NCI-H345 treated with DMSO at 0.1 percent for 48 hours (cell line): ENCODE measurements around the gene KCNK10.

Experiments
- DNase-seq: peaks from one replicate; lab custom pipeline; 2025; ENCODE audit not compliant: unreplicated experiment; lab: John Stamatoyannopoulos, UW

KCNK10 gene

DNA sequence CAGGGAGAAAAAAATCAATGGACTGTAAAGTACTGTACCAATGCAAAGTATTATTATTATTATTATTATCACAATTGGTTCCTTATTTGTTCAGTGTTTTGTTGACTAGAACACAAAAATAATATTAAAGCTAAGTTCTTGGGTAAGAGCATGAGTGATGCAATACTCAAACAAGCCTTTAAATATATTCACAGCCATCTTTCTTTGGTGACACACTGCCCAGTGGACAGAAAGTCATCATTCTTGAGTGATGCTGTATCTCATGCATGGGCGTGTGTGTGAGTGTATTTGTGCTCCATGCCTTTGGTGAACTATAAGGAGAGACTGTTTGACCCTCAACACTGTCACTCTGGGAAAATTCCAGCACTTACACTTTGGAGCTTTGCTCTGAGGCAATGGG is 93.6 kb downstream of the KCNK10 start:
- DNase-seq, result no peak

- no peak for DNase-seq
Measured at GRCh38 chr14:88228522-88229236, 94.4 kb downstream of the KCNK10 start.

DNA sequence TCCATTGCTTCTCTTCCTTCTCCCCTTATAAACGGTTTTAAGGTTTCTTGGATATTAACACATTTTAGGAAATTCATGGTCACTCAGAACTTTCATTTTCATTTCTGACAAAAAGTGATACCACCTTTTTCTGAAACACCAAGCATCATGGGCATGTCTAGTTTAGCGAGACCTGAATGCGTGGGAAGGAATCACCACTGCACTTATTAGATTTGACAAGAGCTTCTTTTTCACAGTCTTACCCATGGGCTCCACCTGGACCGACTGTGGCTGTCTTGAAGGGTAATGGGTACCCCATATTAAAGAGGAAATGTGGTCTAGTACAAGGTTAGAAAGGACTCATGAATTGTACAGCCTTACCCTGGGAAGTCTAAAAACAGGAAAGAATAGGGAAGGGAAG is 95.4 kb downstream of the KCNK10 start:
- no peak for DNase-seq

GRCh38 chr14:88225721-88226120 is 97.3 kb downstream of the KCNK10 start:
- DNase-seq, result no peak

DNA sequence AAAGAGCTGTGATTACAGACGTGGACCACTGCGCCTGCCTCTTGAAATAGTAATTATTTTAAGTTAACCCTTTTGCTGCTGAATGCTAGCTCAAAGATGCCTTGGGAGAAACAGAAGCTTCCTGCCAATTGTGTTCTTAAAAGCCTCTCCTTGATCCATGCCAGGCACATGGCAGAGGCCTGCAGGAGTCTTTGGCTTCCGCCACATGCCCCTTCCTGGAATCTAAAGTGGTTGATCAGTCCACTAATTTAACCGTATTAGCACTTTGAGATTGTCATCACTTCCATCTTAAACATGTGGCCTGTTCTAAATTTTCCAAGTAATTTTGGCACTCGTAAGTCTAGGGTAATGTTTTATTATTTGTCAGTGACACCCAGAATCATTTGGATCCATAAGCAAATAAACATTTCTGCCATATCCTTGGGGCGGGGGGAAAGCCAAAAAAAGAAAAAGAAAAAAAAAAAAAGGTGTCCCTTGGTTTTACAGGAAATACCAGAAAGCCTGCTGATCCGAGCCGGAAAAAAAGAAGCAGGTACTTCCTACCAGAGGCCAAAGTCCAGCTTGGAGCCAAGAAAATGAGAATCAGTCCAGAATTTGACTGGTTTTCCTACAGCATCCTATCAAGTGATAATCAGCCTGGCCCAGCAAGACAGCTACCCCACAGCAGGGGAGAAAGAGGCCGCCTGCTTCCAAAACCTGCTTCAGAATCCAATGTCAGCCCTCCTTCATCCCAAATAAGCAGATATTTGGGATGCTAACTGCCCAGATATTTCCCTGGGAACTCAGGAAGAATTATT is 104.8 kb downstream of the KCNK10 start:
- DNase-seq, result no peak

DNA sequence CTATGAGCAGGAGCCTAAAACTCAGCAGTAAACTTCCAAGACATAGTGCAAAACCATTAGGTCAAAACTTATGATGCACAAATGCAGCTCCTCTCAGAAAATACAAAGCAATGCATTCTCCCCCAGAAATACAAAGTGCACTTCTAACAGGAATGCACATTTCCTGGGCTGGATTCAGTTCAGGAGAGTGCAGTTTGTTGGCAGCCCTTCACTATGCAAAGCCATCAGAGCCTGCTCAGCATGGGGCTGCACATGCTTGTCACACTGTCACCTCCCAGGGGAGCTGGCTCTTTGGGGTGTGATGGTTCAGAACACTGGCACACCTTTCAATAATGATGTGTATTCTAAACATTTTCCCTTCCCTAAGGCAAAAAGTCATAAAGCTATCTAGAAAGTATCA is 110.4 kb downstream of the KCNK10 start:
- peak; percentile 77 for DNase-seq

DNA sequence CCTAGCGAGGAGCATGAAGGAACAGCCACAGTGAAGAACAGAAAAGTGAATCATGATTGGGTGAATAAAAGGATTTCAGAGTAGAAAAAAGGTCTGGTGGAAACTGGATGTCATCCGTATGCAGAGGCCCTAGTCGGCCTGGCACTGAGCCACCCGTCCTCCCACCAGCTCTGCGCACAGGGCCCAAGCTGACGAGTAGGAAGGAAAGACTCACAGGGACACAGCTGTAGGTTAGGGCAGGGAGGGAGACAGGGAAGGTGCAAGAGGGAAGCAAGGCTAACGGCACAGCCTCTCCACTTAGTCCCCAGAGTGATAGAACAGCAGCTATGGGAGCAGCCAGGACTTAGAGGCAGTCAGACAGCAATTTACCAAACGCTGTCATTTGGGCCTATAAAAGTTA is 112.6 kb downstream of the KCNK10 start:
- no peak for DNase-seq

DNA sequence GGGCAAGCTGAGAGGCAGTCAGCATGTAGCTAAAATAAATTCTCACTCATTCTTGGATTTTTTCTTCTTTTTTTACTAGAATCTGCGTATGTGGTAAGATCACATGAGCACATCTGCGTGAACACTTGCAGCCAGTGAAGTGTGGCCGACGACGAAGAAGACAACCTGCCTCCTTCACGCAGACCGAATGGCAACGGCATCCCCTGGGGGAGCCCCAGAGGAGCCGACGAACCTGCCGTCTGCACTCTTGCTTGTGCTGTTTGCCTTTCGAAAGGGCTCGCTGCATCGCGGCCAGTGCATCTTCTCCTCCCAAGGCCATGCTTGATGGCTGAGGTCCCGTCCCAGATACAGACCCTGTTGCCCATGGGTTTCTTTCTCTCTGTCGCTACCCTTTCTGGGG is 113.8 kb downstream of the KCNK10 start:
- no peak for DNase-seq

GRCh38 chr14:88208858-88209257 is 114.2 kb downstream of the KCNK10 start:
- no peak for DNase-seq

DNA sequence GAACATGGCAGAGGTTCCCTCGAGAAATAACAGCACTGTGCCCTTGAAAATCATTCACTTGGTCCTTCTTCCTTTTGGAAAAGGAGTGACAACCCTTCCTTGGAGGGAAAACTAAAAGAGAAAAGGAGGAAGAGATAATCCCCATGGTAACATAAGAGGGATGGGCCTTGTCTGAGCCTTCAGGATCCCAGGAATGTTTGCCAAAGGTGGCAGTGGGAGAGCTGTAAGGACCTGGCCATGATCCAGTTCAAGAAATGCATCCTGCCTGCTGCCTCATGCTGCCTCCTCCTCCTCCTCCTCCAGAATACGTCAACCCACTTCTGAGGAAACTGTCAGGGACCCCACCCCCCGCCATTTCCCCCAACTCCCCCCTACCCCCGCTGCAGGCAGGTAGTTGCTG is 118.8 kb downstream of the KCNK10 start:
- DNase-seq, result no peak

- DNase-seq, result no peak
Measured at GRCh38 chr14:88203291-88203690, 119.8 kb downstream of the KCNK10 start.

- no peak for DNase-seq
Measured at GRCh38 chr14:88202286-88202685, 120.8 kb downstream of the KCNK10 start.

DNA sequence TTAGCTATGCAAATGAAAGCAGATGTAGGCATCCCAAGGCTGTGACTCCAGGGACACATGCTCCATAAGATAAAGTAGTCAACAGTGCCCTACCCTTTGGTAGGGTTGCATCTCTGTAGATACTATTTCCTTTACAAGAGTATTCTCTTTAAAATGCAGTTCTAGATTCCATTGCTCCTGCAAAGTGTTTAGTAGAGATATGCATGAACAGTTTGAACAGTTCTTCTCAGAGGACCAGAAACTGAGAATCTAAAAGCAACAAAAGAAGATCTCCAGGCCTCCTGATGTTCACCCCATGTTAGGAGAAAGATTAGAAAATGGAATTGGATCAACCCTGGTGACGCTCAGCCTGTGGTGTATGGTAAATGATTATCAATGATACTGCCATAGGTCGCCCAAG is 121.2 kb downstream of the KCNK10 start:
- no peak for DNase-seq

- DNase-seq, result no peak
Measured at GRCh38 chr14:88199882-88200281, 123.2 kb downstream of the KCNK10 start.

DNA sequence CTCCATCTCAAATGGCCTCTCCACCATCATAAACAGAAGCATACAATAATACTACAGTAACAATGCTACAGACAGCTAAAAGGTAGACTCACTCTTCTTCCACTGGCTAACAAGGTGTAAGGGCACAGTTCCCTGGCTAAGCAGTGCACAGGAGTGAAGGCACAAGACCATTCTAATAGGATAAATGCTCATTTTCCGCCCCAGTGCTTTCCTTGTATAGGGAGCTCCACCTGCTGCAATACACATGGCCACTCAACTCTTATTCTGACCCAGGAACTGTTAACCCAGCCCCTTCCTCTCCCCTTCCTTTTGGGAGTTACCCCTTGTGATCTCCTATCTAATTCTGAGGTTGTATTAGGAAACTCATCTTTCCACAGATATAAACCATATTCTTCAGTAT is 124.6 kb downstream of the KCNK10 start:
- DNase-seq, result peak; percentile 95

DNA sequence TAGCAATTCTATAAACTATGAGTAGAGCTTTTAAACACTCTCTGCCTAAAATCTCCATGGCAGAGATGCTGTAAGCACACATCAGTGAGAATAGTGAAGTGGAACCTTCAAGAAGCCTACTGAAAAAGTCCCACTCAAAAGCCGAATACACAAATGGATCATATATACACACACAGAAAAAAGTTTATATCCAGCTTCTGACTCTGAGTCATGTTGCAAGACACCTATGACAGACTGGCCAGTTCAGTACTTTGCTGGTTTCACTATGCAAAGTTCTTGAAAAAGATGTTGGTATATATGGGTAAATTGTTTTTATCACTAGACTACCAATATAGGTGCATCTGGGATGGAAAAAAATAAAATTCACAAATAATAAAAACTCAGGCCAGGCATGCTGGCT is 126.1 kb downstream of the KCNK10 start:
- no peak for DNase-seq

DNA sequence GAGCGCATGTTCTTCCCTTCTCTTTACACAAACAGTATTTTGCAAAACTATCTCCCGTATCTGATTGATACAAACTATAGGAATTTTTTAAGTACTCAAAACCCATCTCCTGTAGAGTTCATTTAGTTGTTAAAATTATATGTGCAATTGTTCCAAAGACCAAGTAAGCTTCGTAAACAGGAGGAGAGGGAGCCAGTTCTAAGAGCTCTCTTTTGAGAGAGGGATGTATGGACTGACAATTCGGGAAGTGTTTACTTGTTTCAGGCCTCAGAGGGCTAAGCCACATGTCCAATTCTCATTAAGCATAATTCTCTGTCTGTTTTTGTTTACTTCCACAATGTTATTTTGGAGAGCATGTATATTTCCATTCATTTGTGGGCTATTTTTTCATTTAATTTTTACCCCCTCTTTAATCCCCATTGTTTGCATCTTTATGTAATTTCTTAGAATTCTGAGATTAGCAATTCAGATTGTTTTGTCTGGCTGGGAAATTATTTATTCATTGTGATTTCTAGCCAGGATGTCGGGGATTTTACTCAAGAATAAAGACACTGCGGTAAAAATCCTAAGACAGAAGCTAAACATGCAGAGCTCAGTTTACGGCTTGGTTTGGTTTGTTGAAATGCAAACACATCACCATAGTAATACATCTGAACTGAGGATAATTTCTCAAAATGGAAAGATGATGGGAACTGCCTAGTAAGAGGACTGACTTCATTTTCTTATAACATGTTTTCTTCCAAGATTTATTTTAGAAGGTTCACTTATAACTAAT is 126.8 kb downstream of the KCNK10 start:
- DNase-seq, result no peak

DNA sequence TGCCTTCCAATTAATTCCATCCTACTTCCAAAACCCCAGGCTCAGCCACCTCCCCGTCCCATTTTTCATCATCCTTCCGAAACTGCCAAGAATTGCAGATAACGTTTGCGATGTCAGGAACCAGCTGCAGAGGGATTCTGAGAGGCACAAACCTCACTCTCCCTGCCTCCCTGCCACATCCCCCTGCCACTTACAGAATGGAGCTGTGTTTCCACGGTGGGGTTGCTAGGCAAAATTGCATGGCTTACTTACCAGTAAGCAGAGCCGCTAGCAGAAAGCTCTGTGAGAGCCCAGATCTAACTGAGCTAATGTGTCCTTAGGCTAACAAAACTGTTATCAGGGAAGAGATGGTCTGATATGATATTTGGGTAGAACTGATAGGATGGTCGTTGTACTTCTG is 127.4 kb downstream of the KCNK10 start:
- no peak for DNase-seq

DNA sequence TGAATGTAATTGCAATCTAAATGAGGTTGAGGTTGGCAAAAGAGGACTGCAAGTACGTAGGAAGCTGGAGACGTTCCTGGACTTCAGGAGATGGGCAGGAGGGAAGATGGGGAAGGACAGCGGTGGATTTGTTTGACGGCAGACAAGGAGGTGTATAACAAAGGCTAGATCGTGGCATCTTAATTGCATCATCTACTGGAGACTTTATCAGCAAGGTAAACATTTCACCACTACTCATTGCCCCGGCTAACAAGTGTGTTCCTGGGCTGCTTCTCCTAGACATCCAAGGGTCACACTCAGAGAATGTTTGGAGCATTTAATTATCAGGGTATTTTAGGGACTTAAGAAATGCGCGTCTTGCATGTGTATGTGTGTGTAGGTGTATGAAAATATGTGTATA is 128.5 kb downstream of the KCNK10 start:
- DNase-seq, result no peak

DNA sequence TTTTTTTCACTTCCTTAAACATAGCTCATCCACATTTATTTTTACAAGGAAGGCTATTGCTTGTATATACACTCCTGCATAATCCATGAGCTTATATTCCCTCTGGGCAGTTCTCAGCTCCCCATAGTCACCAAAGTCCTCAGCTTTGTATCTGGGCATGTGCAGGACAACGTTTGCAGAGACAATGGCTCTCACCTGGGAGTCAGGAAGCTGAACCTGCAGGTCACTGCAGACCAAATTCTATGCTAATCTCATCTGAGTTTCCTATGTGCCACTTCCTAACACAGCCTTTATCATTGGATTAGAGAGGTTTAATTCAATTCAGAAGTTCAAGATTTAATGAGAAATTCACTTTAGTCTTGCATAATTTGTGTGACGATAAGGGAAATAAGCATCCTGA is 131.5 kb downstream of the KCNK10 start:
- no peak for DNase-seq

GRCh38 chr14:88189417-88190191 is 133.5 kb downstream of the KCNK10 start:
- DNase-seq, result peak; percentile 79
